Femur (tissue), 1 donor: ENCODE measurements around the gene RAD51AP1.

ENCODE experiments used
- DNase-seq: peaks from one replicate; pipeline ENCODE4 v3.0.0-alpha.2; 2017

Gene RAD51AP1

DNA sequence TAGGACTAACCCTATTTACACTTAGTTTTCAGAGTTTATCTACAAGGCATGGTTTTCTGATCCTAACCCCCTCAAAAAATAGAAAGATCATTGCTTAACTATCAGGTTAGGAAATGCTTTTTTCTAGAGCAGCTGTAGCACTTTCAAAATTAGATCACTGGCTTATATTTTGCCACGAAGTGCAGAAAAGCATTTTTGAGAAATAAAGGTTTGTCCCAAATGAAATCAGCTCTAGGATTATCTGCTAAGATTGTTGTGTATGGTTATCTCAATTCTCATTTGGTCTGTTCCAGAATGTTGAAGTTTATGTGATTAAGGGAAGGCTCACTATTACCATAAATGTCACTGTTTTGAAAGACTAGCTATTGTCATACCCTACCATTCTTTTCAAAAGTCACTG, 13.5 kb downstream of the RAD51AP1 start:
- DNase-seq = no peak

DNA sequence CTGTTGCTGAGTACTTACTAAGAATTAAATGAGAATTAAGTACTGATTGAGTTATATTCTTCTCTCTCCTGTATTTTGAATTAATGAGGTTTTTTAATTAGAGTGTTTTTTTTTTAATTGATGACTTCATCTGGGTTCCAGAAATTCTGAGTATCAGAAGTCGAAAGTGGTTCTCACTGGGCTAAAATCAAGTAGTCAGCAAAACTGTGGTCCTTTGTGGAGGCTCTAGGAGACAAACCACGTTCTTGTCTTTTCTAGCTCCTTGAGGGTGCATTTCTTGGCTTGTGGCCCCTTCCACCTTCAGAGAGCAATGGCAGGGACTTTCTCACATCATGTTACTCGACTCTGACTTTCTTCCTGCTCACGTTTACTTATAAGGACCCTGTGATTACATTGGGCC, 15.3 kb downstream of the RAD51AP1 start:
- DNase-seq = no peak

DNA sequence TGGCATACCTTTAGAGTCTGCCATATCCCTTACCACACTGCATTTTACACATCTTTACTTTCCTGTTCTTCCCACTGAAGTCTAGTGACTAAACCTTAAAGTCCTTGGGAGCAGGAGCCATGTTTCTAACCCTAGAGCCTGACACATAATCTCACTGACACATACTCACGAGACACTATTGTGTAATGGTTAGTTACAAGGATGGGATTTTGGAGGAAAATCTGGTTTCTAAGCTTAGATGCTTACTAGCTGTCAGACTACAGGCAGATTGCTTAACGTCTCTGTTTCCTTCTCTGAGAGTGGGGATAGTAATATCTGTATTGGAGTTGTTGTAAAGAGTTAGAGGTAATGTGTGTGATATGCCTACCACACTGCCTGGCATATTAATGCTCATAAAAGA, 17.1 kb downstream of the RAD51AP1 start:
- DNase-seq = no peak

DNA sequence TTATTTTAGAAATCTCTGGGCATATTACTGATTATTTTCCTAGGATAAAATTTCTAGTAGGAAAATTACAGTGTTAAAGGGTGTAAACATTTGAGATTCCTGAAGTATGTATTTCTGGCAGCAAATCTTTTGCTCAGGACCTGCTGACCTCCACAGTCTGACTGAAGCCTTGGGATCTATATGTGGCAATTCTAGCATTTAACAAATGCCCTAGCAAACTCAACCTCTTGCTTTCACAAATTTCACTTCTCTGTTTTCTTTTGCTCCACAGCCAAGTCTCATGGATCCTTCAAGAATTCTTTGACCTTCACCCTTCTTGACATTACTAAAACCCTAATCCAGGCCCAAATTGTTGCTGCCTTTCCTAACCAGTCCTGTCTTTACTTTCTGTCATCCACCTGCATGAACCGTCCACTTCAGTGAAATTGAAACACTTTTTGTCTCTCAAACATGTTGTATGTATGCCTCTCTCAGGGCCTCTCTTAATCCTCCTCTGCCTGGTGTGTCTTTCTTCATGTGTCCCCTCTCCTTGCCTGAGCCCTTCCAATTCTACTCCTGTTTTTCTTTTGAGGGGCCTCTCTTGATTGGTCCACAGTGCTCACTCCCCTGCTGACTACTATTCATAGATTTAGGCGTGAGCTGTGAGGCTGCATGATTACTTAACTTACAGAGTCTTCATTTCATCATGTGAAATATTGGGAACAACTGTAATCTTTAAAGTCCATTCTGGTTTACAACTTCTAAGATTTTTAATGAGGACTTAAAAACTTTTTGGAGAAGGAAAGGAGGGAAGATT, 18.2 kb downstream of the RAD51AP1 start:
- no peak for DNase-seq

DNA sequence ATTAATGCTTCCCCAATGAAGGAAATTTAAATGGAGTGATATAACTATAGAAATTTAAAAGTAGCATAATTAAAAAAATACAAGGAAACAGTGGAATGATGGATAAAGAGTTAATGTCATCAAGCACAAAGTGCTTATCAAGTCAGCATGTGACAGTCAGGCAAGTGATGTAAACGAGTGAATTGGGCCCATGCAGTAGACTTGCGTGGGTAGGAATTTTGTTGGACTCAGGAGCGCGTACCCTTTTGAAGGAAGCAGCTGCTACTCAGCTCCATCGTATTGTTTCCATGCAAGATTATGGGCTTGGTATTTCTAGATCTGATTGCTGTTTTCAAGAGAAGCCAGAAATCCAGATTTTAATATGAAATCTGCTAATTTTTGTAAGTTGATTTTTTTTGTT, 18.9 kb downstream of the RAD51AP1 start:
- DNase-seq = no peak

DNA sequence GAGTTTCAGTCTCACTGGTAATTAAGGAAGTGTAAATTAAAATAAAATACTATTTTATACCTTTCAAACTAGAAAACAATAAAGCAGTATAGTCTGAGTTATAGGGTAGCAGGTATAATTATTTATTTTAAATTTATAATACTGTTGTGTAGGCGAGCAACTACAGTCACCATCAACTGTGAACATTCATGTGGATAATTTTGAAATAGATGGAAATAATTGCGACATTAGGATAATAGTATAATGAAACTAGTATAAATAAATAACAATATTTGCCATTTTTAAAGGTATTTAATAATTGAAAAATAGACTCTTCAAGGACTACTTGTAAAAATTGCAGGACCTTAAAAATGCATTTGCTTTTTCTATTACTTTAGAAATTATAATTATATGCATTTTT, 19.5 kb downstream of the RAD51AP1 start:
- no peak for DNase-seq

DNA sequence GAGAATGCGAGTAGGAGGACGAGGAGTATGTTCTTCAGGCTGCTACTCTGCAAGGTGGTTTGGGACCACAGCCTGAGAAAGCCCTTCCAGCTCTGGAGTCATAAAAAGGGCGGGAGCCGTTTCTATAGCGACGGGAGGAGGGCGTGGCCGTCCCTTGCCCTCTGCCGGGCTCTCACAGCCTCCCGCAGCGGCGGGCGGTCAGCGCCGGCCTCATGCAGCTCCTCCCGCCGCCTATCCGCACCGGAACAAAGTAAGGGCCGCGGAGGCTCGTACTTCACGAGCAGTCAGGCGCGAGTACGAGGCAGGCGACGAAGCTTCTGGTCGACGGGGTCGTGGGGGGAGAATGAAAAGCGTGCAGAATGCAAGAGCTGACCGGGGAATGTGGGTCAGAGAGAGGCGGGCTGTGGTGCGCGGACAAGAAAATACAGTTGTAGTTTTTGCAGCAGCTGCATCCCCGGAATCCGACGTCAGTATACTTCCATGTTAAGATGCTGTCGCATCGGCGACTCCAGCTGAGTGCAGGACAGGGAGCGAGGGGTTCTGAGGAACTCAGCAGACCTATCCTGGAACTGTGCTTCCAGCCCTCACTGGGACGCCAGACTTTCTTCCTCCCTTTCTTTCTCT, 23.5 kb downstream of the RAD51AP1 start, which contains the start of gene DYRK4:
TSS of gene DYRK4 (plus strand) at position 175 of the 624 bp plus-strand sequence. CDS start at position 213, 38 bp downstream.
- peak; percentile 86 for DNase-seq

DNA sequence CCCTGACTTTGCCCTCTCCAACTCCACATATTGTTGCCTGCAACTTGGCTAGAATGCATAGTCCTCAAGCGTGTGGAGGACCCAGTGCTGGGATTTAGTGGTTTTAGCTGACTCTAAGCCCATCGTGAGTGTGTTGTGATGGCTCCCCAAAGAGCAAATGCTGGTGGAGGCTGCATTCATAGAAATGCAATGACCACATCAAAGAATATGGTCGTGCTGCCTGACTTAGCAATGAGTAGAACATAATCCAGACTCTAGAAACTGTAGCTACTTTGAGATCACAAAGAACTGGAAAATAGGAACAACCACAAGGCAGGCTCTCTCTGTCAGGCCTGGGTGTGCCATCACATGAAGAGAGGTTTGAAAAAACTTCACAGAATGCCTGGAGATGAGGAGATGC, 24.6 kb downstream of the RAD51AP1 start:
- DNase-seq = no peak

DNA sequence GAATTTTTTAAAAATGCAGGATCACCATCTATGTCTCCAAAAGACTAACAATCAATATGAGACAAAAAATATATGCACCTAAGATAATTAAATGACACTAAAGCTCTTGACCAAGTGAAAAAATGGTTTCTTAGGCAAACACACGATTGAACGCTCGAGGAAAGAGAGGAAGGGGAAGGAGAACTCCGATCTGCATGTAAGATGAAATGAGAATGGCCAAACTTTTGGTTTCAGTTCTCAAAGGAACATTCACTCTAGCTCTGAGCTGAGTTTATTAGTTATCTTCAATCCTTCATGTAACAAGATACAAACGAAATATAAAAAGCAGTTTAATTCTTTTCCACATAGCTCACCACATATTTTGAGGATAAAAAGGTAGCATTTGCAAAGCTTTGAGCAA, 26.1 kb downstream of the RAD51AP1 start:
- DNase-seq = no peak

DNA sequence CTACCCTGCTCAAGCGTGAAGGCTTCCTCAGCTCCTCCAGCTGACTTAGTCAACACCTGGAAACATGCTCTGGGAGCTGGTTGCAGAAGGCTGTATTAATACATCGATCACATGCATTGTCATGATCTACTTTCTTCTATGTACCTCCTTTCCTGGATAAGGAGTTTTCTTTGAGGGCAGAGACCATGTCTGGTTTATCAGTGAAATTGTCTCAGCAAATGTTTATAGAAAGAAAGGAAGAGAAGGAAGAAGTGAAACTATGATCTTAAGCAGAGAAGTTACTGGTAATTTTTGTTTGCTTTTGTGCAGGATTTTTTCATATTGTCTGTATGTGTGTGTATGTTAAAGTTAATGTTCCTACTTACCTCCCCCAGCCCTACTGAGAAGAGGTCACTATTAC, 27.8 kb downstream of the RAD51AP1 start:
- DNase-seq = no peak

DNA sequence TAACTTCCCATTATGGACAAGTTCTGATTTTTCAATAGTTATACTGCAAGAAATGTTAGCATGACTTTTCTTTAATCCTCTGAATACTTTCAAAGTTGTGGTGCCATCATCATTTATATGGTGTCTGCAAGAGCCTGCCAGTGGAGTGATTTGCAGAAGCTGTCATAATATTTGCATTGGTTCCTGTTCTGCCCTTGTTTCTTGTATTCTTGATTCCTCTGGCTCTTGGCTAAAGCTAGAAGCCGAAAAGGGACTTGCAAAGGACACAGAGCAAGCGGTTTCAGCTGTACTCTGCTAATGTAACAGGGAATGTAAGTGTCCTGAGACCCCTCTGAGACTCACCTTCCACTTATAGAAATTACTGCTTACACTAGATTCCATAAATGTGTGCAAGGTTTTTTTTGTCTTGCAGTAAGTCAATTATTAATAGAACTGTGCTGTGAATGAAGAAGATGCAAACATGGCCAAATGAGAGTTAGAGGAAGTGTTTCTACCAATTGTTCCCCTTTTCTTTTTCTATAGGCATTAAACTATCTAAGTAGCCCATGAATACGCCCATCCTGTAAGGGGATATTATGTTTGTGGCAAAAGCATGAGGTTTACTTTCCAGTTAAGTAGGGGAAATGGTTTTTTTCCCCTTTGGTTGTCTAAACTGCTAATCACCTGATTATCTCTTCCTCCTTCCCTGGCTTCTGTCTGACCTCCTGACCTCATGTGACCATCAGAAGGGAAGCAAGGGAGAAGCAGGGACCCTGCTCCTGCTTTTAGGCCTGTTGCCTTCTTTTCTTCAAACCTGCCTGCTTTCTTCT, 28.6 kb downstream of the RAD51AP1 start:
- no peak for DNase-seq

DNA sequence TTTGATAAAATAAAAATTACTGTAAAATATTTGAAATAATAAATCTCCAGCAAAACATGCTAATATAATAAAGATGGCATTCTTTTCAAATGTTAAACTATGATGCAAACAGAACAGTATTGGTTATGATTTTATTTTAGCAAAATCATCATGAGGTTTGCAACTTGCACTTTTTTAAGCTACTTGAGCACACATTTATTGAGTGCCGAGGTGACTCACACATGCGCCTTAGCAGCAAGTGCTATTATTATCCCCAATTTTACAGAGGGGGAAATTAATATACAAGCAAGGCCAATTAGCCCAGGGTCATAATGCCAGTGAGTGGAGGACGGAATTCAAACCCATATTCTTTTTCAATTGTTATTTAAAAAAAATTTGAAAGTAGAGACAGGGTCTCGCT, 30.6 kb downstream of the RAD51AP1 start:
- DNase-seq = no peak

DNA sequence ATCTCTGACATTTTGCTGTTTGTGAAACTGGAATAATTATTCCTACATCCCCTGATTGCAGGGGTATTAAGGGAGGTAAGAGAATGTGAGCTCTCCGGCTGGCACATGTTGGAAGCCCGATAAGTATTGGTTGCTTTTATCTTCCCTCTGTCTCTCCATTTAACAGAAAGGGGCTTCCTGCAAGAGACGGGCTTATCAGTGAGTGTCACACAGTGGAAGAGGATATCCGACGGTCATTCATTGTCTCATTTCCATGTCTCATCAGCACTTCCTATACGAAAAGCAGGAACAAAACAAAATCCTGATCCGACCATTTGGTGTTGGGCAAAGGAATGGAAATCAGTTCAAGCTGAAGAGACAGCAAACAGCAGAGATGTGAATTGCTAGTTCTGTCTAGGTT, 34.0 kb downstream of the RAD51AP1 start:
- DNase-seq = no peak

DNA sequence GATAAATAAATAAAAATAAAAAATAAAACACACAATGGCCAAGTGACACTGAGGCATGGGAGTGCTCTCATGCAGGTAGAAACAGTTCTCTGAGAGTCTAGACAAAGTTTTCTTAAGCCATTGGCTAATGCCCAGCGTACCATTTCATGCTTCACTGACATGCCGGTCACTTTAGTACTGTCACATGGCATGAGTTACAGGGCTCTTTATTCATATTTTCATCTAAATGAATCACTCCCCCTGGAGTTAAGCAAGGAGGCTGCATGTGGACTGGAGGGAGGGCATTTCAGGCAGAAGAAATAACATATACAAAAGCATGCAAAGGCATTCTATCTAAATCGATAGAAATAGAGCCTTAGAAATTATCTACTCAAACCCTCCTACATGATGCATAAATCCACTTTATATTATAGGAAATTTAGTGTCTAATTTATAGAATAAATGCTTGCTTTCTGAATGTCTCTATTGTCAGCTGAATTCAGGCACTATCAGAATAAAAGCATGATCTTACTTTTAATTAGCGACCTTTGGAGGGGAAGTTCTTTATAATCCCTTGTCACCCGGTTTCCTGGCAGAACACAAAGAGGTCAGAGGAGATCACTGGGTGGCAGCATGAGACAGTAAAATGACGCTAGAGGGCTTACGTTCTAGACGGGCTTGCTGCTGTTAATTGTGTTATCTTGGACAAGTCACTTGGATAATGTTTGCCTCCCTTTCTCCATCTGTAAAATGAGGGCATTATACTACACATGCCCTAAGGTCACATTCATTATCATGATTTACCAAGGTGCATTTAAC, 40.8 kb downstream of the RAD51AP1 start:
- DNase-seq = no peak

DNA sequence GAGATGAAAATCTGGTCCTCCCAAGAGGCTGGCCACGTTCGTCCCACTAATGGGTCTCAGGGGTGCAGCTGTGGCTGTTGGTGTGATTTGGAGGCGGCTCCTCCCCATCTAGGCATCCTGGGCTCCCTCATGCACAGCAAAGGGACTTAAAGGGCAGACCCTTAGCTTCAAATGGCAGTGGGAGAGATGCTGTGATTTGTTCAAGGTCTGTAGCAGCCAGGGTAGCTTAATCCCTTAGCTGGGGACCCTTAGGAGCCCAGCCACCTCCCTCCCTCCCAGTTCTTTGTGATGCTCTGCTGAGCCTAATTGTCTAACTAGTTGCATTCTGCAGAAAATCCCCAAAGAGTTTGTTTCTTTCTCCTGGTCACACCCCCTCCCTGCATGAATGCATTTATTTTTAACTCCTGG, 41.6 kb downstream of the RAD51AP1 start:
- DNase-seq = no peak

DNA sequence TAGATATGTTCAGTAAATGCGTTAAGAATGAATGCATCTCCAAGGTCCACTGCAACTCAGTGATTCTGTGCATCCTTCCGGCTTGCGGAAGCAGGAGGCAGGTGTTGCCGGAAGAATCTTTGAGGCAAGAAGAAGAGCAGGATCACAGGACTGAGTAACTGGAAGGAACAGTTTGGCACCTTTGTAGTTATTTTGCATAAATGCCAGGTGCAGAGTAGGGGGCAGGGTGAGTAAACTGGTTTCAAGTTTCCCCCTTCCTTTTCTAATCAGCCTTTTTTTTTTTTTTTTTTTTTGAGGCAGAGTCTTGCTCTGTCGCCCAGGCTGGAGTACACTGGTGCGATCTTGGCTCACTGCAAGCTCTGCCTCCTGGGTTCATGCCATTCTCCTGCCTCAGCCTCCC, 45.6 kb downstream of the RAD51AP1 start:
- DNase-seq = no peak

DNA sequence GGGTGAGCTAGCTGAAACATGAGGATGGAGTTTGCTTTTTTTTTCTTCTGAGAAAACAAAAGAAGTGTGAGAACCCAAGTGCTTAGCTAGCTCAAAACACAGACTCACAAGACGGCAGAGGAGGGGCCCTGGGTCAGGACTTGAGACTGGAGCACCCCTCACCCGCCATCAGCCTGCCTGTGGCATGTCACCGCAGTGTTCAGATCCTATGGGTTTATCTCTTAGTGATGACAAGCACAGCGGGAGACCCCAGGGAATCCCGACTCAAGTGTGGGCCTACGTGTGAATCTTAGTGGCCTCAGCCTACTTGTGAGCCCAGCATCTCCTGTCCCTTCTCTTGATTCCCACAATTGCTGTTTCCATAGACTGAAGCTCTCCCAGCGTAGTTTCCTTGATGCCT, 46.2 kb downstream of the RAD51AP1 start:
- DNase-seq = no peak

DNA sequence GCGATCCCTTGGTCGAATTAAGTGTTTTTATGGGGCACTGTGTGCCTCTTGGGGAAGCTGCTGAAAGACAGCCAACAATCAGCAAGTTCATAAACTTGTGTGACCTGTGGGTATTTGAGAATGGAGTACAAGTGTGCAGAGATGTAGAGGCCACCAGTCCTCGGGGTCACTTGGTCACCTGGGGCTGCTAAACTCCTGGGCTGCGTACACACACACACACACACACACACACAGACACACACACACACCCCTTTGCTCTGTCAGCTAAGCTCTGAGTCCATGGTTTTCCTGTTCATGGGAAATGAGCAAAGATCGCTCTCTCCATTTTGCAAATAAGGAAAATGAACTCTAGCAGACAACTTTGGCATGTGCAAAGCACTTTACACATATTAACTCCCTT, 47.8 kb downstream of the RAD51AP1 start:
- no peak for DNase-seq

DNA sequence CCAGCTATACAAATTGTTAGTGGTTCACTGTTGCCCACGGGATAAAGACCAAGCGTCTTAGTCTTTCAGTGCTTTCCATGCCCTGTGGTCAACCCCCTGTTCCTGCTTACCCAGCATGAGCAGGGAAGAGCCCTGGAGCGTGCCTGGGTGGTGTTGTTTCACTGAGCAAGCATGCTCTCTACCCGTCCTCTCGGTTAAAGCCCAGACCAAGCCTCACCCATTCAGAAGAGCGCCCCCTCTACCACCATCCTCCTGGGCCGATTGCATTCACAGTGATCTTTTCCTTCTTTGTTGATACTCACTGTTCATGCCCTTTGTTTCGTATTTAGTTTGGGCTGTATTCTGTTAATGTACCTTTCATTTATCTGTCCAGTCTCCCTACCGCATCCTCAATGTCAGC, 48.4 kb downstream of the RAD51AP1 start:
- no peak for DNase-seq

DNA sequence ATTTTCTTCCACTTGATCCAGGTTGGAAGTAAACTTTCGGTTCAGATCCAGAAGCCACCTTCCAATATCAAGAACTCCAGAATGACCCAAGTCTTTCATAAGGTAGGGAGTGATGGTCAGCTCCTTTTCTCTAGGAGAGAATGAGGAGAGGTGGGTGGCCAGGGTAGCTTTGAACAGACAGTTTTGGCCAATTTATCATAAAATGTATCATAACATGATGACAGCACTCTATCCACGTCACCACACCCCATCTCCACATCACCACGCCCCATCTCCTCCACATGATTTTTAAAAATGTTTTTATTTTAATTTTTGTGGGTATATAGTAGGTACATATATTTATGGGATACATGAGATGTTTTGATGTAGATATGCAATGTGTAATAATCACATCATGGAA, 50.2 kb downstream of the RAD51AP1 start:
- no peak for DNase-seq

DNA sequence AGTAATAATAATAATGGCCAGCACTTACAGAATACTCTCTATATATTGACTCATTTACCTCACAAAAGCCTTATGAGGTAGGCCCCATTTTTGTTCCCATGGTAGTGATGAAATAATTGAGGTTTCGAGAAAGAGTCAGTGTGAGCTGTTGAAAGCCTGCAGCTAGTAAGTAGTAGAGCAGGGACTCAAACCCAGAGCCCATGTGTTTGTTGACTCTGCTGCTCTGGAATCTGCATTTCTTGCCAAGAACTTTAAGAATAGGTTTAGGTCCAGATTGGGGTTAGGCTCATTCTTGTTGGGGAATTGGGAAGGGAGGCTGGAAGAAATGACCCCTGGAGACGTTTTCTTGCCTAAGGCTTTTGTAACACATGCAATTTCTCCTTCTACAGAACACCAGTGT, 51.3 kb downstream of the RAD51AP1 start:
- DNase-seq = no peak

DNA sequence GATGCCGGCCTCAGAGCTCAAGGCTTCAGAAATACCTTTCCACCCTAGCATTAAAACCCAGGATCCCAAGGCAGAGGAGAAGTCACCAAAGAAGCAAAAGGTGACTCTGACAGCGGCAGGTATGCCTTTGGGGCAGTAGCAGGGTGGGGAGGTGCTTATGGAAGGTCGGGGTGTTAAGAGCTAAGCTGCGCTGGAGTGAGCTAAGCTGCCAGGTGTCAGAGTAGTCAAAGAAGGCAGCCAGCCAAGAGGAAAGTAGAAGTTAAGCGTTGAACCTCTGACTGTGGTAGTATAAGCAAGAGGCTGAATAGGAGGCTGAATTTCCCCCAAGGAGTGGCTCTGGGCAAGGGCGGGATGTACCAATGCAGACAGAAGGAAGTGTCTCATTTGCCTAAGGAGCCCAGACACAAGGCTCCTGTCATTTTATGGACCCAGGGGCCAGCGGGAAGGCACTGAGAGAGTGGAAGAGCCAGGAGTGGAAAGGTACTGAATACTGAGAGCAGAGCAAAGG, 52.5 kb downstream of the RAD51AP1 start:
- no peak for DNase-seq

DNA sequence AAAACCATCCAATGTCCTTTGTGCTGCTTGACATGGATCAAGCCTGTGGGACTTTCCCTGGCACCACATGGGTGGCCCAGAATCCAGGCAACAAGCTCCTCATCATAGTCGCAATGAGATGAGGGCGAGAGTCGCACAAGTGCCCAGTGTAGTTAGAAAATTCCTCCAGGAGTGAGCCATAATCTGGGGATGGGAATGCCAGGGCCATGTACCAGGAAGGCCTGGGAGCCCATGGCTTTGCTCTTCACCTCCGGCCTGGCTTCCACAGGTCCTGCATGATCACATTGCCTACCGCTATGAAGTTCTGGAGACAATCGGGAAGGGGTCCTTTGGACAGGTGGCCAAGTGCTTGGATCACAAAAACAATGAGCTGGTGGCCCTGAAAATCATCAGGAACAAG, 57.2 kb downstream of the RAD51AP1 start:
- DNase-seq = no peak
